ENCODE measurements around the gene CDC42EP5. TPM values are rescaled to one million over a fixed set of nuclear protein-coding genes. Genes with fewer than 3 reads are reported as not detected.
A peak's percentile ranks its signal among the peaks of the same experiment; 100 is the strongest.

Gene CDC42EP5
- 153 TPM for total RNA-seq

GRCh38 chr19:54473071-54473891, at the start of gene CDC42EP5:
Gene CDC42EP5, minus strand, starts transcription at chr19:54473296. Its CDS starts 7,749 bp downstream, at chr19:54465547.
- DNase-seq (ENCODE audit: low spot score in 2 of 2), result peak in 1 of 2 donors; percentile 89

GRCh38 chr19:54521860-54522513, 48.9 kb upstream of the CDC42EP5 start:
- H3K27me3 ChIP-seq, result no peaks in the 10 kb centered on the region
- DNase-seq (ENCODE audit: low spot score in 2 of 2), result no peak
- H3K9me3 ChIP-seq, result no peaks in the 10 kb centered on the region
- TF ChIP-seq CTCF (IDR thresholded peaks at IDR 0.05), result no peak
- H3K4me1 ChIP-seq, result no peaks in the 10 kb centered on the region
- H3K36me3 ChIP-seq, result no peaks in the 10 kb centered on the region
- no peak overlapping the region for H3K27ac ChIP-seq
- no peak overlapping the region for H3K4me3 ChIP-seq
- intact Hi-C loops (cut with DNase I), result no loop called here

More at GRCh38 chr19:54473071-54473891, at the start of gene CDC42EP5:
- peak within 1 kb of the TSS; percentile 79 to 81 for H3K27ac ChIP-seq
- peaks cover 0 to 3% of the 10 kb centered on the region in 2 donors for H3K36me3 ChIP-seq
- intact Hi-C loops (cut with DNase I), result loop anchor here (10.0 kb wide), 1 partner anchor 642 kb away; the partner anchor contains the start of gene PPP1R12C
- TF ChIP-seq CTCF (IDR thresholded peaks at IDR 0.05), result no peak
- H3K27me3 ChIP-seq, result no peaks in the 10 kb centered on the region
- peak within 1 kb of the TSS; percentile 60 to 68 for H3K4me3 ChIP-seq
- H3K4me1 ChIP-seq, result peaks cover 0 to 21% of the 10 kb centered on the region in 2 donors
- no peaks in the 10 kb centered on the region for H3K9me3 ChIP-seq

- no peaks in the 10 kb centered on the region for H3K27me3 ChIP-seq
- no peak for DNase-seq (ENCODE audit: low spot score in 2 of 2)
- H3K4me3 ChIP-seq, result no peak overlapping the region
- no peak overlapping the region for H3K27ac ChIP-seq
- H3K4me1 ChIP-seq, result no peaks in the 10 kb centered on the region
- H3K36me3 ChIP-seq, result no peaks in the 10 kb centered on the region
- TF ChIP-seq CTCF (IDR thresholded peaks at IDR 0.05), result no peak
- no peaks in the 10 kb centered on the region for H3K9me3 ChIP-seq
- intact Hi-C loops (cut with DNase I), result no loop called here
These were observed 48.1 kb upstream of the CDC42EP5 start for GRCh38 chr19:54521022-54521859.

GRCh38 chr19:54518844-54519243, 45.7 kb upstream of the CDC42EP5 start:
- intact Hi-C loops (cut with DNase I), result no loop called here
- no peaks in the 10 kb centered on the region for H3K9me3 ChIP-seq
- DNase-seq (ENCODE audit: low spot score in 2 of 2), result no peak

More at GRCh38 chr19:54518844-54519243, 45.7 kb upstream of the CDC42EP5 start:
- no peak overlapping the region for H3K4me3 ChIP-seq
- TF ChIP-seq CTCF (IDR thresholded peaks at IDR 0.05), result no peak
- no peaks in the 10 kb centered on the region for H3K4me1 ChIP-seq
- H3K27me3 ChIP-seq, result no peaks in the 10 kb centered on the region
- H3K36me3 ChIP-seq, result no peaks in the 10 kb centered on the region
- no peak overlapping the region for H3K27ac ChIP-seq

Measured in ascending aorta (tissue), 2 donors.